Measurements from ENCODE around the gene SESN1. TPM values are rescaled to one million over a fixed set of nuclear protein-coding genes. Genes with fewer than 3 reads are reported as not detected.

Gene SESN1
- total RNA-seq, 2 experiments from 2014 or later = 10.8 to 13.8 TPM

DNA sequence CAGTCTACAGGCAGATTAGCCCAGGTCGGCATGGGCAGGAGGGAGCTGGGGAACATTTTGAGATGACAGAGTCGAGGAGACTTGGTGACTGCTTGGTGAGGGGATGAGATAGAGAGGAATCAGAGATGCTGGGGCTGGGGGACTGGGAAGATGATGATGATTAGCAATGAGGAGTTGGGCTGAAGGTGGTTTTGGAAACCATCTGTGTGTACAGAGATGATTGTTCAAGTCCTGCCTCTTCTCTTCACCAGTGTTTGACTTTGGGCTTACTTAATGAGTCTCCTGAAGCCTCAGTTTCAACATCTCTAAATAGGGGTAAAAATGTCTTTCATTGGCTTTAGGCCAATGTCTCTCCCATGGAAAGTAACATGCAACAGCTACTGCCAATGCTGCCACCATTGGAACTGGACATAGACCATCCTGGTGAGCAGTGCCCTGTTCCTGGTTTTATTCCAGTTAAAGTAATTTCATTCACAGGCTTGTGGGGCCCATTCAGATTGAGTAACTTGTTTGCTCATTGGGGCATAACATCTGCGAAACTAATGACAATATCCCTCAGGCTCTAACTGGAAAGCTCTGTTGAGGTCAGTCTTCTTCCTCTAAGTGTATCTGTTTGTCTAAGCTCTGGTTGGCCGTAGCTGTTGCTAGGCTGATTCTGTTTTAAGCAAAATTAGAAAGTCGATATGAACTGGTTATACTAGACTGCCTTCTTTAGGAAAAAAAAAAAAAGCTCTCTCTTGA lies 147.4 kb downstream of the SESN1 start:
- ChIA-PET CTCF (ENCODE audit: unreplicated experiment) (interaction anchor here (0.6 to 0.9 kb wide), 2 partner anchors 9 to 18 kb away, joined by 3 to 5 read pairs; no protein-coding TSS in a partner anchor), POLR2A (interaction anchor here (0.7 to 0.8 kb wide), 4 partner anchors 9 to 60 kb away, joined by 3 read pairs; no protein-coding TSS in a partner anchor)
- H3K9me3 ChIP-seq (ENCODE audit: low read length) = no peaks in the 10 kb centered on the region

DNA sequence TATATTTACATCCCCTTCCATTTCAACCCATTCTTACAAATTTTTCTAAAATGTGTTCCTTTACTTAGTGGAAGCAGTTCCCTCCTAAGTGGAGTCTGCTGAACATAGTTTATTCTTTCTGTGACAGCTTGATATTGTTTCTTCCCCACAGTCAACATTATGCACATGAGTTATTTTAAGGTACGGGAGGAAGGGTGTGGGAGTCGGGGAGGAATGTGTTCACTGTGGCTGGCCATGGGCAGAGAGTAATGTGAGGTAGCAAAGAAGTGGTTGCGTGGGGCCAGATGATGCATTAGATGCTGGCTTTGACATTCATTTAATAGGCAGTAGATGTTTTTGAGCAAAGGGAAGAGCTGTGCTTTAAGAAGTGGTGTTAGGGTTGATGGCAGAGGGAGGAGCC lies 148.0 kb downstream of the SESN1 start:
- H3K9me2 ChIP-seq (ENCODE audit: insufficient read depth, low read length) = no peaks in the 10 kb centered on the region
- peaks cover 20% of the 10 kb centered on the region for H3K4me1 ChIP-seq (ENCODE audit: insufficient read depth, low read length, poor library complexity, severe bottlenecking)
- no peak for DNase-seq (ENCODE audit: low spot score)
- no peaks in the 10 kb centered on the region for H3K9me3 ChIP-seq (ENCODE audit: low read length)
- no peak overlapping the region for H3K4me3 ChIP-seq (ENCODE audit: low read depth, low read length, poor library complexity, severe bottlenecking)
- H3K36me3 ChIP-seq (ENCODE audit: insufficient read depth, low read length) = no peaks in the 10 kb centered on the region
- TF ChIP-seq EZH2phosphoT487 (IDR thresholded peaks at IDR 0.05; ENCODE audit: borderline replicate concordance, low read depth, low read length) = no peak
- TF ChIP-seq CTCF (conservative IDR thresholded peaks at IDR 0.05; ENCODE audit: low read length) = no peak
- H3K27ac ChIP-seq (ENCODE audit: low read depth, low read length, poor library complexity, severe bottlenecking) = no peak overlapping the region
- H2AFZ ChIP-seq (ENCODE audit: low read length) = no peak overlapping the region
- BruUV-seq (replicated peaks) = no TSS peak
- ChIA-PET POLR2A (interaction anchor here (1.3 kb wide), 1 partner anchor 8 kb away, joined by 4 read pairs; no protein-coding TSS in a partner anchor), CTCF (ENCODE audit: unreplicated experiment) (no interaction called here)
- intact Hi-C loops (cut with micrococcal nuclease; ENCODE audit: unreplicated experiment) = no loop called here
- no peak overlapping the region for H3K4me2 ChIP-seq (ENCODE audit: low read length)
- H3K79me2 ChIP-seq (ENCODE audit: insufficient read depth, low read depth, low read length) = no peaks in the 10 kb centered on the region
- H4K20me1 ChIP-seq (ENCODE audit: insufficient read depth, low read length) = no peaks in the 10 kb centered on the region

More for the DNA sequence above, 147.4 kb downstream of the SESN1 start:
- no peak overlapping the region for H3K27ac ChIP-seq (ENCODE audit: low read depth, low read length, poor library complexity, severe bottlenecking)
- H2AFZ ChIP-seq (ENCODE audit: low read length) = no peak overlapping the region
- H3K79me2 ChIP-seq (ENCODE audit: insufficient read depth, low read depth, low read length) = no peaks in the 10 kb centered on the region
- H3K9me2 ChIP-seq (ENCODE audit: insufficient read depth, low read length) = no peaks in the 10 kb centered on the region
- H4K20me1 ChIP-seq (ENCODE audit: insufficient read depth, low read length) = no peaks in the 10 kb centered on the region
- no TSS peak for BruUV-seq (replicated peaks)
- no peak overlapping the region for H3K4me3 ChIP-seq (ENCODE audit: low read depth, low read length, poor library complexity, severe bottlenecking)
- TF ChIP-seq EZH2phosphoT487 (IDR thresholded peaks at IDR 0.05; ENCODE audit: borderline replicate concordance, low read depth, low read length) (no peak), CTCF (conservative IDR thresholded peaks at IDR 0.05; ENCODE audit: low read length) (no peak)
- intact Hi-C loops (cut with micrococcal nuclease; ENCODE audit: unreplicated experiment) = no loop called here
- H3K4me2 ChIP-seq (ENCODE audit: low read length) = no peak overlapping the region
- H3K36me3 ChIP-seq (ENCODE audit: insufficient read depth, low read length) = no peaks in the 10 kb centered on the region
- no peak for DNase-seq (ENCODE audit: low spot score)
- H3K4me1 ChIP-seq (ENCODE audit: insufficient read depth, low read length, poor library complexity, severe bottlenecking) = peaks cover 20% of the 10 kb centered on the region

DNA sequence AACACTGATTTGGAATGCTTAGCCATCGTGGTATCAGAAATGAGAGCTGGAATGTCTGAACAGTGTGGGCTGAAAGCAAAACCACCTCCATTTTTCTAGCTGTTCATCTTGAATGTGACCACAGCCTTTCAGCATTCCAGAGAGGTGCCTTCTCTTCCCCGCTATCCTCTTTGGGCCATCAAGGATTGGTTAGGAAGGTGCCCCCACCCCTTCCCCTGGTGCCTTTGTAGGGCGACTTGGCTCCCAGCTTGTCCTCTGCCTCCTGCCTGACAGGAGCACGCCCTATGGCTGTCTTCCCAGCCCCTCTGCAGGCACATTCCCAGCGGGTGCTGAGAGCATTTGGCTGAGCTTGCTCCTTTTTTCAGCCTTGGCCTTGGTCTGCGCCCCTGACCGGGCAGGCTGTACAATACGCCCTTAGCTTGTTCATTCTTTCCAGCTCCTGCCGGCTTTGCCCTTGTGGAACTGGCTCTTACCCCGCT lies 148.9 kb downstream of the SESN1 start:
- no TSS peak for BruUV-seq (replicated peaks)

More for the DNA sequence above, 148.9 kb downstream of the SESN1 start:
- Histone ChIP-seq H2AFZ (ENCODE audit: low read length) (no peak overlapping the region), H3K4me2 (ENCODE audit: low read length) (no peak overlapping the region), H3K27ac (ENCODE audit: low read depth, low read length, poor library complexity, severe bottlenecking) (no peak overlapping the region), H3K4me3 (ENCODE audit: low read depth, low read length, poor library complexity, severe bottlenecking) (no peak overlapping the region), H4K20me1 (ENCODE audit: insufficient read depth, low read length) (no peaks in the 10 kb centered on the region), H3K9me3 (ENCODE audit: low read length) (no peaks in the 10 kb centered on the region), H3K9me2 (ENCODE audit: insufficient read depth, low read length) (no peaks in the 10 kb centered on the region), H3K79me2 (ENCODE audit: insufficient read depth, low read depth, low read length) (no peaks in the 10 kb centered on the region), H3K36me3 (ENCODE audit: insufficient read depth, low read length) (no peaks in the 10 kb centered on the region), H3K4me1 (ENCODE audit: insufficient read depth, low read length, poor library complexity, severe bottlenecking) (peaks cover 20% of the 10 kb centered on the region)
- intact Hi-C loops (cut with micrococcal nuclease; ENCODE audit: unreplicated experiment) = no loop called here
- ChIA-PET POLR2A (interaction anchor here (0.6 to 1.3 kb wide), 2 partner anchors 9 to 833 kb away, joined by 3 to 4 read pairs; no protein-coding TSS in a partner anchor), CTCF (ENCODE audit: unreplicated experiment) (interaction anchor here (0.6 kb wide), 1 partner anchor 13 kb away, joined by 3 read pairs; no protein-coding TSS in a partner anchor)
- TF ChIP-seq EZH2phosphoT487 (IDR thresholded peaks at IDR 0.05; ENCODE audit: borderline replicate concordance, low read depth, low read length) (no peak), CTCF (conservative IDR thresholded peaks at IDR 0.05; ENCODE audit: low read length) (no peak)
- no peak for DNase-seq (ENCODE audit: low spot score)

Data from OCI-LY7 (cell line).